Measurements from ENCODE around the gene NEU4.

- no peak for TF ChIP-seq CTCF (IDR thresholded peaks at IDR 0.05; ENCODE audit: insufficient read depth, low read depth, low read length)
- no peak for TF ChIP-seq EZH2 (IDR thresholded peaks at IDR 0.05; ENCODE audit: insufficient read depth, low read length)
Observed at GRCh38 chr2:241771286-241772062, 37.5 kb upstream of the NEU4 start.

All from astrocyte (in vitro differentiated cells and primary cell).